Measurements from ENCODE around the gene DCAF12L1.

- TF ChIP-seq SIN3A (IDR thresholded peaks at IDR 0.05; ENCODE audit: borderline replicate concordance, insufficient read depth, low read length) (no peak), REST (IDR thresholded peaks at IDR 0.05; ENCODE audit: insufficient read depth in 1 of 2, low read depth in 2 of 2, low read length in 2 of 2) (no peak), TAF1 (IDR thresholded peaks at IDR 0.05; ENCODE audit: borderline replicate concordance, insufficient read depth, low read length) (no peak), POLR2AphosphoS5 (IDR thresholded peaks at IDR 0.05; ENCODE audit: low read depth, low read length) (no peak), FOXP2 (optimal IDR thresholded peaks at IDR 0.05; ENCODE audit: borderline replicate concordance, extremely low read depth, extremely low read length, insufficient read depth) (no peak)
These were observed 42.7 kb downstream of the DCAF12L1 start for GRCh38 chrX:126509923-126510322.
